HG02970 (cell line): Measurements from ENCODE around the gene ANXA4.

Experiments used
- ATAC-seq: cut with Tn5 transposase; IDR thresholded peaks from one replicate; pipeline ENCODE4 v1.9.1; 2021; ENCODE audit warnings: mild to moderate bottlenecking, moderate library complexity, moderate number of reproducible peaks; ENCODE audit not compliant: unreplicated experiment, low FRiP score

The ANXA4 gene

GRCh38 chr2:69833752-69834151 is 91.8 kb downstream of the ANXA4 start:
- no peak for ATAC-seq

DNA sequence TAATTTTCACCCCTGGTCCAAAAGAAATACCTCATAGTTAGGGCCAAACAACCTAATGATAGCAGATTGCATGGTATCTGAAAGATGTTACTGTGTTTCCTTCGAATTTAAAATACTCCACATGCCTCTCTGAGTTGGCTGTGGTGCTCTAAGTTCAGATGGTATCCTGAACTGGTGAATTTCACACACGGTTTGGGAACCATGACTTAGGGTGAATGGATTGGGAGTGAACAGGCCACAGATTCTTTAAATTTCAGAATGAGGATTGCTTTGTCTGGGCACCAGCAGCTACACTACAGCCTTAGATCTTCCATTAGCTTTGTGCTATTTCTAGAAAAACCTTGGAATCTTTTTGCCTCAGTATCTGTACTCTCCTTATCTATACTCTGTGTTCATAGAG is 93.7 kb downstream of the ANXA4 start:
- no peak for ATAC-seq

DNA sequence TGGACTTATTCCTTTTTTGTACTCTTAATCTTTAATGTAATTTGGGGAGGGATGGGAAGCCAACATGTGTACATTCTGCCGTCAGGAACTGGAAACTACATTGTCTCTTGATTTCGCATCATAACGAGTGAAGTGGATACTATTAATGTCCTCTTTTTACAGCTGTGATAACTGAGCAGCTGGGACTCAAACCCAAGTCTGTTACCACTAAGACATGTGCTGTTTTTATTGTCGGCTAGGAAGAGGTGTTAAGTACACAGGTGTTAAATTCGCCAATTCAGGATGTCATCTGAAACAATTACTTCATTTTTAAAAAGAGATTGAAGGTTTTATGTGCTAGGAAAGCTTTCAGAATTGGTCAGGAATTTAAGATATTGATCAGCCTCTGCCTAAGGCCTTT is 94.4 kb downstream of the ANXA4 start:
- no peak for ATAC-seq

DNA sequence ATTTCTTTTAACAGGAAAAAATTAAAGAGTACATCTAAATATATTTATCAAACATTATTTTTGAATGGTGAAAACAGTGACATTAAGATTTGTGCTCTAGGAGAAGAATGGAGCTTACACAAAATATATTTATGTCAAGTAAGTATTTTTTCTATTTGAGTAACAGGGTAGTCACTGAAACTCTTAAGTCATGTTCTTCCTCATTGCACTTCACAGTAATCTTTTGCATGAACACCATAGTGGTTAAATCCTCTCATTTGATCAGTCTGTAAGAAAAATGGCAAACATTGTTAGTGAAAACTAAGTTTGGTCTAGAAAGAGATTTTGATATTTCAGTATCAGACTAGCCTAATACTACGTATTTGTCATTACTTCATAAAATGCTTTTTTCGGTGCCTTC is 95.6 kb downstream of the ANXA4 start:
- no peak for ATAC-seq

DNA sequence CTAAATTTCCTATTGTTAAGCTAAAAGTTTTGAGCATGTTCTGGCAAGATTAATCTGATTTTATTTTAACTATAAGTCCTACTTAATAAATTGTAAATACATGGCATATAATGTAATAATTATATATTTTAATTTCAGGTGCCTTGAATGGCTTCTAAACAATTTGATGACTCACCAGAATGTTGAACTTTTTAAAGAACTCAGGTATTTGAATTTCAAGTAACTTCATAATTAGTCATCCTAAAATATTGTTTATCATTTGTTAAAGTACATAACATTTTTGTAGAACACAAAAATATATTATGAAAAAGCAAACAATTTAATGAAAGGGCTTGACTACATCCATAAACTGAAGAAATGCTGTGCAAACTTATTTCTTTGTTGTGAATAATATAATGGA is 102.1 kb downstream of the ANXA4 start:
- ATAC-seq = no peak

DNA sequence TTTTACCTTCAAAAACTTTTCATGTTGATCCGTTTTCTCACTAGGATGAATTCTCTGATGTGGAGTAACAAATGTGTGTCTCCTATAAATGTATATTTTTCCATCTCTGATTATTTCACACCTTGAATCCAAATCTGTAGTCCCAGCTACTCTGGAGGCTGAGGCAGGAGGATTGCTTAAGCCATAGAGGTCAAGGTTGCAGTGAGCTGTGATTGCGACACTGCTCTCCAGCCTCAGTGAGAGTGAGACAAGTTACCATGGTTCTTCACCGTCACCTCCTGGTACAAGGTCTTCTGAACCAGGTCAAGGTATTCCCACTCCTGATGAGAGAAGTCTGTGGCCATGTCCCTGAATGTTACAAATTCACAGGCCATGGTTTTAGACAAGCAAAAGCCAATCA is 102.6 kb downstream of the ANXA4 start:
- ATAC-seq = no peak

DNA sequence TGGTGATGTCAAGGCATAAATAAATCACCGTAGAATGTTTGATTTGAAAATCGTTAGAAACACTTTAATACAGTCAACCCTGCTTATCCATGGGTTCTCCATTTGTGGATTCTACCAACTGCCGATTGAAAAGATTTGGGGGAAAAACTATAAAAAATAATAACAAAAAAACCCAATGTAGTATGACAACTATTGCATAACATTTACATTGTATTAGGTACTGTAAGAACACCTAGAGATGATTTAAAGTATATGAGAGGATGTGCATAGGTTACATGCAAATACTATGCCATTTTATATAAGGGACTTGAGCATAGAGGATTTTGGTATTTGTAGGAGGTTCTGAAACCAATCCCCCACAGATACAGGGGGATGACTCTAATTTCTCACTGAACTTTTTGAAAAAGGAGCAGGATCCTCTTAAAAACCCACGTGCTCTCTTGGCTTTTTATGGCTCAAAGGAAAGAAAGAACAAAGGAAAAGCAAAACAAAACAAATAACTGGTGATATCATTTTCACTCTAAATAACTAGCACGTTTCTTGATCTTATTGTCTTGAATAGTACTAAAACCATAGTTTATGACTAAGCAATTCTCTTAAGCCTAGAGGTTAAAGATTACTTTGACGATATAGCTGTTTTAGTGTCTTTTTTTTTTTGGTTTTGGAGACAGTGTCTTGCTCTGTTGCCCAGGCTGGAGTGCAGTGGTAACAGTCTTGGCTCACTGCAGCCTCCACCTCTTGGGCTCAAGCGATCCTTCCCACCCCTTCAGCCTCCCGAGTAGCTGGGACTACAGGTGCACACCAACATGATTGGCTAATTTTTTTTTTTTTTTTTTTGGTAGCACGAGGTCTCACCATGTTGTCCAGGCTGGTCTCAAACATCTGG is 104.5 kb downstream of the ANXA4 start:
- no peak for ATAC-seq

- ATAC-seq = no peak
Observed at GRCh38 chr2:69847068-69847828, 105.3 kb downstream of the ANXA4 start.

- ATAC-seq = no peak
Observed at GRCh38 chr2:69848186-69848790, 106.4 kb downstream of the ANXA4 start.

- no peak for ATAC-seq
Observed at GRCh38 chr2:69858261-69858660, 116.3 kb downstream of the ANXA4 start.

DNA sequence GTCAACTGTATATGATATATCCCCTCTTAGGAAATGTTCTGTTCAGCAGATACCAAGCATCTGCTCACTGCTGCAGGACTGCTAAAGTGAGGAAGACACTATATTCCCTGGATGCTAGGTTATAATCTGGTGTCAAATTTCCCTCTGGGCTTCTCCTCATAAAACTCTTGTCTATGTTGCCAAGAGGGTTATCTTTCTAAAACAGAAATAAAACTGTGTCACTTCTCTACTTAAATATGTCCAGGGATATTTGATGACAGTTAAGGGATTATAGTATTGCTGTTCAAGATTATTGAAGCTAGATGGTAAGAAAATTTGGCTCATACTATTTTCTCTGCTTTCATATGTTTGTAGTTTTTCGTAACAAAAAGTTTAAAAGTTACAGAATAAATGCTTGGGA is 121.4 kb downstream of the ANXA4 start:
- no peak for ATAC-seq
